Erythroblast (primary cell): ENCODE measurements around the gene ZC3H7B.

Source experiments
- GATA1 ChIP-seq: IDR thresholded peaks from 2 replicates; pipeline ENCODE4 v1.6.1; 2011; ENCODE audit warnings: low read depth, mild to moderate bottlenecking, control low read depth, low read length, moderate library complexity
- POLR2A ChIP-seq: IDR thresholded peaks from 2 replicates; pipeline ENCODE4 v1.6.1; 2011; ENCODE audit warnings: mild to moderate bottlenecking, low read length

- TF ChIP-seq POLR2A (no peak), GATA1 (no peak)
Measured at GRCh38 chr22:41327124-41327523, 25.8 kb downstream of the ZC3H7B start.
